ENCODE data around the gene AIF1. TPM values are rescaled to one million over a fixed set of nuclear protein-coding genes. Genes with fewer than 3 reads are reported as not detected.
A peak's percentile ranks its signal among the peaks of the same experiment; 100 is the strongest.
"Not testable (repeated sequence)": the region's sequence is repeated elsewhere in the genome, so short reads cannot be mapped to it uniquely, and the experiment has no call there.

The AIF1 gene
- total RNA-seq, 2 experiments from 2014 or later: 120 to 129 TPM

GRCh38 chr6:31582230-31582643 lies 32.8 kb upstream of the AIF1 start, which contains the start of gene LTB:
Gene LTB (minus strand): TSS chr6:31582424. CDS start chr6:31582417, 7 bp downstream.
- H3K27ac Mint-ChIP-seq: peak within 1 kb of the TSS; percentile 99
- no peaks in the 10 kb centered on the region for H3K9me3 Mint-ChIP-seq
- DNase-seq: peak; percentile 73
- CTCF ChIA-PET: interaction anchor here (1.0 to 19.5 kb wide), 6 partner anchors 7 to 204 kb away, joined by 3 to 618 read pairs (median 54); partner anchors contain the start of genes ATP6V1G2, DDX39B, NCR3 and NFKBIL1
- intact Hi-C loops (cut with micrococcal nuclease): no loop called here
- H3K27me3 Mint-ChIP-seq (ENCODE audit: low read depth): no peaks in the 10 kb centered on the region
- peaks cover 63% of the 10 kb centered on the region for H3K4me1 Mint-ChIP-seq (ENCODE audit: low read depth)
- peak within 1 kb of the TSS; percentile 99 for H3K4me3 Mint-ChIP-seq
- H3K36me3 Mint-ChIP-seq (ENCODE audit: low read depth): peaks cover 29% of the 10 kb centered on the region

GRCh38 chr6:31585491-31585890 lies 29.5 kb upstream of the AIF1 start:
- Mint-ChIP-seq H3K36me3 (ENCODE audit: low read depth) (peaks cover 15% of the 10 kb centered on the region), H3K4me1 (ENCODE audit: low read depth) (peaks cover 58% of the 10 kb centered on the region), H3K27me3 (ENCODE audit: low read depth) (no peaks in the 10 kb centered on the region), H3K4me3 (peak overlapping the region; percentile 52), H3K9me3 (no peaks in the 10 kb centered on the region), H3K27ac (peak overlapping the region; percentile 91)
- CTCF ChIA-PET: interaction anchor here (2.2 to 19.5 kb wide), 5 partner anchors 10 to 35 kb away, joined by 8 to 618 read pairs (median 78); partner anchors contain the start of genes ATP6V1G2, DDX39B, NCR3 and NFKBIL1
- DNase-seq: peak; percentile 84
- intact Hi-C loops (cut with micrococcal nuclease): loop anchor here (1.0 to 5.0 kb wide), 2 partner anchors 17 to 383 kb away; no protein-coding TSS in a partner anchor

GRCh38 chr6:31586008-31586407 lies 29.0 kb upstream of the AIF1 start, which contains the start of gene LST1:
Gene LST1 (plus strand): TSS chr6:31586277. CDS start chr6:31587300, 1,023 bp downstream.
- Mint-ChIP-seq H3K4me1 (ENCODE audit: low read depth) (peaks cover 57% of the 10 kb centered on the region), H3K27me3 (ENCODE audit: low read depth) (no peaks in the 10 kb centered on the region), H3K27ac (peak within 1 kb of the TSS; percentile 91), H3K4me3 (peak within 1 kb of the TSS; percentile 81), H3K36me3 (ENCODE audit: low read depth) (peaks cover 13% of the 10 kb centered on the region), H3K9me3 (no peaks in the 10 kb centered on the region)
- peak; percentile 32 for DNase-seq
- intact Hi-C loops (cut with micrococcal nuclease): loop anchor here (5.0 kb wide), 1 partner anchor 384 kb away; no protein-coding TSS in a partner anchor
- CTCF ChIA-PET: interaction anchor here (0.5 to 19.5 kb wide), 6 partner anchors 10 to 744 kb away, joined by 3 to 618 read pairs (median 46); partner anchors contain the start of genes ATP6V1G2, DDX39B, NCR3 and NFKBIL1

- CTCF ChIA-PET: interaction anchor here (2.2 to 19.5 kb wide), 6 partner anchors 9 to 94 kb away, joined by 6 to 618 read pairs (median 46); partner anchors contain the start of genes ATP6V1G2, DDX39B, NCR3 and NFKBIL1
- Mint-ChIP-seq H3K27ac (peak overlapping the region; percentile 91), H3K36me3 (ENCODE audit: low read depth) (peaks cover 6% of the 10 kb centered on the region), H3K27me3 (ENCODE audit: low read depth) (no peaks in the 10 kb centered on the region), H3K9me3 (no peaks in the 10 kb centered on the region), H3K4me1 (ENCODE audit: low read depth) (peaks cover 57% of the 10 kb centered on the region), H3K4me3 (peak overlapping the region; percentile 81)
- DNase-seq: peak; percentile 41
- intact Hi-C loops (cut with micrococcal nuclease): loop anchor here (5.0 kb wide), 1 partner anchor 384 kb away; no protein-coding TSS in a partner anchor
These were observed 28.3 kb upstream of the AIF1 start for GRCh38 chr6:31586599-31587281.

GRCh38 chr6:31587791-31588777 lies 26.9 kb upstream of the AIF1 start:
- no peaks in the 10 kb centered on the region for H3K27me3 Mint-ChIP-seq (ENCODE audit: low read depth)
- CTCF ChIA-PET: interaction anchor here (0.6 to 19.5 kb wide), 10 partner anchors 7 to 766 kb away, joined by 3 to 618 read pairs (median 6); partner anchors contain the start of genes ATP6V1G2, DDX39B, NCR3 and NFKBIL1
- H3K4me3 Mint-ChIP-seq: peak overlapping the region; percentile 81
- DNase-seq: no peak
- H3K27ac Mint-ChIP-seq: peak overlapping the region; percentile 91
- intact Hi-C loops (cut with micrococcal nuclease): loop anchor here (5.0 kb wide), 1 partner anchor 386 kb away; no protein-coding TSS in a partner anchor
- H3K4me1 Mint-ChIP-seq (ENCODE audit: low read depth): peaks cover 62% of the 10 kb centered on the region
- peaks cover 2% of the 10 kb centered on the region for H3K36me3 Mint-ChIP-seq (ENCODE audit: low read depth)
- no peaks in the 10 kb centered on the region for H3K9me3 Mint-ChIP-seq

- DNase-seq: no peak
- Mint-ChIP-seq H3K36me3 (ENCODE audit: low read depth) (peaks cover 2% of the 10 kb centered on the region), H3K27me3 (ENCODE audit: low read depth) (no peaks in the 10 kb centered on the region), H3K9me3 (no peaks in the 10 kb centered on the region), H3K4me1 (ENCODE audit: low read depth) (peaks cover 65% of the 10 kb centered on the region), H3K27ac (peak overlapping the region; percentile 39), H3K4me3 (no peak overlapping the region)
- CTCF ChIA-PET: interaction anchor here (0.6 to 19.5 kb wide), 5 partner anchors 7 to 147 kb away, joined by 4 to 618 read pairs (median 78); partner anchors contain the start of genes ATP6V1G2, DDX39B, NCR3 and NFKBIL1
- intact Hi-C loops (cut with micrococcal nuclease): loop anchor here (5.0 kb wide), 1 partner anchor 387 kb away; no protein-coding TSS in a partner anchor
These were observed 26.0 kb upstream of the AIF1 start for GRCh38 chr6:31588871-31589650.

- H3K4me1 Mint-ChIP-seq (ENCODE audit: low read depth): peaks cover 60% of the 10 kb centered on the region
- not testable (repeated sequence) for H3K27me3 Mint-ChIP-seq (ENCODE audit: low read depth)
These were observed 24.3 kb upstream of the AIF1 start for GRCh38 chr6:31590691-31591090.

GRCh38 chr6:31592396-31592771 lies 22.6 kb upstream of the AIF1 start:
- H3K4me3 Mint-ChIP-seq: no peak overlapping the region
- H3K27ac Mint-ChIP-seq: peak overlapping the region; percentile 57
- no peaks in the 10 kb centered on the region for H3K36me3 Mint-ChIP-seq (ENCODE audit: low read depth)
- H3K4me1 Mint-ChIP-seq (ENCODE audit: low read depth): peaks cover 51% of the 10 kb centered on the region
- CTCF ChIA-PET: interaction anchor here (0.8 to 13.0 kb wide), 6 partner anchors 9 to 238 kb away, joined by 3 to 618 read pairs (median 5); partner anchors contain the start of genes ATP6V1G2, DDX39B, LST1 and LTA
- H3K9me3 Mint-ChIP-seq: no peaks in the 10 kb centered on the region
- no peaks in the 10 kb centered on the region for H3K27me3 Mint-ChIP-seq (ENCODE audit: low read depth)
- intact Hi-C loops (cut with micrococcal nuclease): no loop called here
- DNase-seq: no peak

More at GRCh38 chr6:31590691-31591090, 24.3 kb upstream of the AIF1 start:
- H3K36me3 Mint-ChIP-seq (ENCODE audit: low read depth); intact Hi-C loops (cut with micrococcal nuclease); H3K9me3 Mint-ChIP-seq; H3K27ac Mint-ChIP-seq; H3K4me3 Mint-ChIP-seq; DNase-seq: not testable (repeated sequence)
- CTCF ChIA-PET: interaction anchor here (0.8 to 19.5 kb wide), 4 partner anchors 5 to 40 kb away, joined by 3 to 618 read pairs (median 530); partner anchors contain the start of genes ATP6V1G2, DDX39B, LST1 and LTA

- Mint-ChIP-seq H3K9me3 (no peaks in the 10 kb centered on the region), H3K4me3 (no peak overlapping the region), H3K27me3 (ENCODE audit: low read depth) (no peaks in the 10 kb centered on the region), H3K4me1 (ENCODE audit: low read depth) (peaks cover 43% of the 10 kb centered on the region), H3K36me3 (ENCODE audit: low read depth) (no peaks in the 10 kb centered on the region), H3K27ac (peak overlapping the region; percentile 77)
- intact Hi-C loops (cut with micrococcal nuclease): loop anchor here (1.0 kb wide), 2 partner anchors 16 to 197 kb away; no protein-coding TSS in a partner anchor
- CTCF ChIA-PET: interaction anchor here (0.8 to 13.0 kb wide), 14 partner anchors 13 to 141 kb away, joined by 4 to 618 read pairs (median 24); partner anchors contain the start of genes AIF1, ATP6V1G2, DDX39B and LST1
- peak; percentile 56 for DNase-seq
These were observed 18.0 kb upstream of the AIF1 start for GRCh38 chr6:31597006-31597405.

GRCh38 chr6:31607317-31607716 lies 7.7 kb upstream of the AIF1 start:
- CTCF ChIA-PET: interaction anchor here (1.0 to 1.2 kb wide), 3 partner anchors 9 to 59 kb away, joined by 3 to 6 read pairs (median 3); no protein-coding TSS in a partner anchor
- Mint-ChIP-seq H3K9me3 (no peaks in the 10 kb centered on the region), H3K27ac (no peak overlapping the region), H3K27me3 (ENCODE audit: low read depth) (no peaks in the 10 kb centered on the region), H3K4me1 (ENCODE audit: low read depth) (no peaks in the 10 kb centered on the region), H3K4me3 (no peak overlapping the region), H3K36me3 (ENCODE audit: low read depth) (no peaks in the 10 kb centered on the region)
- DNase-seq: no peak
- intact Hi-C loops (cut with micrococcal nuclease): no loop called here
